GM12801 (cell line): ENCODE results near the gene ZNF511.

ENCODE experiments used
- CTCF ChIP-seq: IDR thresholded peaks from one replicate; pipeline ENCODE4 v1.5.1; 2011; ENCODE audit warnings: control low read depth; ENCODE audit not compliant: insufficient read length; ENCODE audit errors: extremely low read depth

The ZNF511 gene

GRCh38 chr10:133266056-133266795 lies 42.5 kb upstream of the ZNF511 start:
- TF ChIP-seq CTCF = no peak

GRCh38 chr10:133267293-133267692 lies 41.4 kb upstream of the ZNF511 start:
- TF ChIP-seq CTCF = no peak

GRCh38 chr10:133267829-133268228 lies 40.9 kb upstream of the ZNF511 start:
- TF ChIP-seq CTCF = no peak

GRCh38 chr10:133268532-133268931 lies 40.2 kb upstream of the ZNF511 start:
- TF ChIP-seq CTCF = no peak

GRCh38 chr10:133269367-133269766 lies 39.3 kb upstream of the ZNF511 start:
- no peak for TF ChIP-seq CTCF

- no peak for TF ChIP-seq CTCF
Measured at GRCh38 chr10:133270204-133270603, 38.5 kb upstream of the ZNF511 start.

- TF ChIP-seq CTCF = no peak
Measured at GRCh38 chr10:133270773-133271297, 37.9 kb upstream of the ZNF511 start.
